Thoracic aorta (tissue), 2 donors: ENCODE measurements around the gene GPC1. TPM values are rescaled to one million over a fixed set of nuclear protein-coding genes. Genes with fewer than 3 reads are reported as not detected.

ENCODE experiments used
- ATAC-seq: fragments of 150-250 bp; one replicate; pipeline ENCODE4 v1.8.0; 2017; ENCODE audit warnings: low read depth; ENCODE audit not compliant: insufficient number of reproducible peaks, low FRiP score
- DNase-seq: peaks from one replicate; pipeline ENCODE4 v3.0.0-alpha.2; 2020; ENCODE audit warnings: low spot score
- H3K27ac ChIP-seq, 2 donors: fragments of 200-600 bp; sonication (generic); 1 replicate in 1 of 2; 2 replicates in 1 of 2; pipeline ENCODE4 v1.5.1; 2016; ENCODE audit warnings: mild to moderate bottlenecking in 2 of 2, moderate library complexity in 2 of 2
- H3K27me3 ChIP-seq: fragments of 200-600 bp; sonication (generic); replicated peaks from 2 replicates; pipeline ENCODE4 v1.6.0; 2016; ENCODE audit warnings: mild to moderate bottlenecking; ENCODE audit not compliant: insufficient read depth
- H3K36me3 ChIP-seq: fragments of 200-600 bp; sonication (generic); one replicate; pipeline ENCODE4 v1.5.1; 2016
- H3K4me1 ChIP-seq, 2 donors: fragments of 200-600 bp; sonication (generic); 1 replicate in 1 of 2; 2 replicates in 1 of 2; pipeline versions ENCODE4 v1.5.1 to v1.6.0; 2016; ENCODE audit warnings: low read depth in 2 of 2, mild to moderate bottlenecking in 1 of 2; ENCODE audit not compliant: control insufficient read depth in 1 of 2
- H3K4me3 ChIP-seq: fragments of 200-600 bp; sonication (generic); 2 replicates; pipeline ENCODE4 v1.5.1; 2016; ENCODE audit warnings: mild to moderate bottlenecking
- H3K9me3 ChIP-seq: fragments of 200-600 bp; sonication (generic); 2 replicates; pipeline ENCODE4 v1.5.1; 2016
- CTCF ChIP-seq: fragments of 200-600 bp; sonication (generic); IDR thresholded peaks from one replicate; pipeline ENCODE4 v1.5.1; 2019; ENCODE audit warnings: antibody characterized with exemption
- total RNA-seq, 2 donors: library from RNA; depleted of rRNA; stranded (reverse); fragments of >200 nt; gene quantifications; one replicate each; pipeline versions ENCODE4 v1.1.0 to v1.2.3, GENCODE V29; 2016

Gene GPC1
- total RNA-seq, 2 donors from 2014 or later = 94.2 to 162 TPM

DNA sequence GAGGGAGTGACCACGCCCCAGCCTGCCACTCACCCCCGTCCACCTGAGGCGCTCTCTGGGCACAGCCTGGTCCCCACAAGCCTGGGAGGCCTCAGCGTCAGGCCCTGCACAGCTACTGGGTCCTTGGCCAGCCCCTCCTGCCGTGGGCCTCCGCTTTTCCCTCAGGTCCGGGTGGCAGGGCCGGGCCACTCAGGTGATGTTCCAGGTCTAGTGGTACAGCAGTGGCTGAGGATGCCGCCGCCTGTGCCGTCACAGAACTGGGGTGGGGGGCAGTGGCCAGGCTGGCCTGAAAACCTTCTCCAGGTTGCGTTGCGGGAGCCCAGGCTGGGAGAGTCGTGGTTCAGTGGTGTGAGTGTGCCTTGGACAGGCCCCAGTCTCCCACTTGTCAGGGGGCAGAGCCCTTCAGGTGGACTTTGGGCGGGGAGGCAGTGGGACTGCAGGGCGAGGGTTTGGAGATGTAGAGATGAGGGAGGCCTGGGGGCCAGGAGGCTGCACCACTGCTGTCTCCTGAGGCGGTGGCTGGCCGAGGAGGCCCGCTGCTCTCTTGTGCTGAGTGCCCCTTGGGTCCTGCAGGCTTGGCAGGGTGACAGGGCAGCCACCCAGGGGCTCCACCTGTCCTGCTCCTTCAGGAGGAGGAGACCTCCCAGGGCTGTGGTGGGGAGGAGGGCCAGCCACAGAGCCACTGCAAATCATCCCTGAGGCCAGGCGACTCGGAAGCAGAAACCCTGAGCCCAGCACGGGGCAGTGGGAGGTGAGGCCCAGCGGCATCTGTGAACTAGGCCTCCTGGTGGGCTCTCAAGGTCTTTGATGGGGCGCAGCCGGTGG lies 7.6 kb downstream of the GPC1 start:
- Histone ChIP-seq H3K27ac (no peak overlapping the region), H3K4me1 (peaks cover 4 to 15% of the 10 kb centered on the region in 2 donors), H3K9me3 (no peaks in the 10 kb centered on the region), H3K4me3 (no peak overlapping the region), H3K27me3 (no peaks in the 10 kb centered on the region), H3K36me3 (no peaks in the 10 kb centered on the region)
- no peak for DNase-seq
- no peak for TF ChIP-seq CTCF
- no peak for ATAC-seq

GRCh38 chr2:240443891-240444301 lies 8.4 kb downstream of the GPC1 start:
- no peaks in the 10 kb centered on the region for H3K27me3 ChIP-seq
- H3K36me3 ChIP-seq = no peaks in the 10 kb centered on the region
- TF ChIP-seq CTCF = no peak
- no peak overlapping the region for H3K27ac ChIP-seq
- no peaks in the 10 kb centered on the region for H3K9me3 ChIP-seq
- no peak for DNase-seq
- no peak for ATAC-seq
- no peak overlapping the region for H3K4me3 ChIP-seq
- H3K4me1 ChIP-seq = peaks cover 0 to 9% of the 10 kb centered on the region in 2 donors

DNA sequence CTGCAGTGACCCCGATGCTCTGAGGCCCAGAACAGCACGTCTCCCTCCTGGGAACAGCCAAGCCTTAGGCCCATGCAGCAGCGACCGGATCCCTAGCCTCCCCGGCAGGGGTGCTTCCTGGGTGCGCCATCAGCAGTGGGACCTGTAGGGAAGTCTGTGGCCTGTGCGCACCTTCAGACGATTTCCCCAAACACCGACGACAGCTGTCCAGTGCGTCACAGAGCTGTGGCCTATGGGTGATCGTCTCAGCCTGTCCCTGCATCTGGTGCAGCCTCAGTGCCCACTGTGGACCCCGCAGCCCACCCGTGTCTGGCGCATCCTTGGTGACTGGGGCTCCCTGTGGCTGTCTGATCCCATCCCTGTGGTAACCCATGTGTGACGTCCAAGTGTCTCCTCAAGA lies 9.0 kb downstream of the GPC1 start:
- H3K4me3 ChIP-seq = no peak overlapping the region
- DNase-seq (no peak), ATAC-seq (no peak)
- H3K4me1 ChIP-seq = peaks cover 0 to 3% of the 10 kb centered on the region in 2 donors
- no peak for TF ChIP-seq CTCF
- H3K27ac ChIP-seq = no peak overlapping the region
- no peaks in the 10 kb centered on the region for H3K27me3 ChIP-seq
- no peaks in the 10 kb centered on the region for H3K9me3 ChIP-seq
- no peaks in the 10 kb centered on the region for H3K36me3 ChIP-seq

- Histone ChIP-seq H3K27me3 (no peaks in the 10 kb centered on the region), H3K9me3 (no peaks in the 10 kb centered on the region), H3K4me3 (no peak overlapping the region), H3K4me1 (peaks cover 0 to 7% of the 10 kb centered on the region in 2 donors), H3K27ac (no peak overlapping the region), H3K36me3 (no peaks in the 10 kb centered on the region)
- no peak for ATAC-seq
- no peak for DNase-seq
- no peak for TF ChIP-seq CTCF
These were observed 10.6 kb downstream of the GPC1 start for GRCh38 chr2:240445961-240446663.

- no peak for DNase-seq
- H3K9me3 ChIP-seq = no peaks in the 10 kb centered on the region
- ATAC-seq = no peak
- no peak overlapping the region for H3K27ac ChIP-seq
- peaks cover 3 to 13% of the 10 kb centered on the region in 2 donors for H3K4me1 ChIP-seq
- no peak for TF ChIP-seq CTCF
- H3K4me3 ChIP-seq = no peak overlapping the region
- no peaks in the 10 kb centered on the region for H3K27me3 ChIP-seq
- H3K36me3 ChIP-seq = no peaks in the 10 kb centered on the region
These were observed 11.3 kb downstream of the GPC1 start for GRCh38 chr2:240446664-240447175.
